GM18861 (cell line): ENCODE data around the gene ZBTB20.

ENCODE experiments used
- ATAC-seq: cut with Tn5 transposase; IDR thresholded peaks from one replicate; pipeline ENCODE4 v1.9.1; 2021; ENCODE audit not compliant: unreplicated experiment

The ZBTB20 gene

DNA sequence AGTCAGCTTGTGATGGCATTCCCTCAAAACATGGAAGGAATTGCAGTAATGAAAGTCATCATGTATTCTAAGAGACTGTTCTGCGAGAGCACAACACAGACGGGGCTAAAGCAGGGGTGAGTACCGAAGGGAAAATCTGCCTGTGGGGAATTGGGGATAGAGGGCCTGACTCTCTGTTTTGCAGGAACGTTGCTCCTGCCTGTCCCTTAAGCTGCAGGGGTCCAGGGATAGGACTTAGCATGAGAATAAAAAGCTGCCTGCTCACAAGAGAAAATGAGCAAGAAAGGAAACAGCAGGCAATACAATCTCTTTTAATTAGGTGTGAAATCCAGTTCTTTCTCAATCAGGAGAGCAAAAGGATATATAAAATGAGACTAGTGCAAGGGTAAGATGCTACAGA lies 791.0 kb downstream of the ZBTB20 start:
- no peak for ATAC-seq

DNA sequence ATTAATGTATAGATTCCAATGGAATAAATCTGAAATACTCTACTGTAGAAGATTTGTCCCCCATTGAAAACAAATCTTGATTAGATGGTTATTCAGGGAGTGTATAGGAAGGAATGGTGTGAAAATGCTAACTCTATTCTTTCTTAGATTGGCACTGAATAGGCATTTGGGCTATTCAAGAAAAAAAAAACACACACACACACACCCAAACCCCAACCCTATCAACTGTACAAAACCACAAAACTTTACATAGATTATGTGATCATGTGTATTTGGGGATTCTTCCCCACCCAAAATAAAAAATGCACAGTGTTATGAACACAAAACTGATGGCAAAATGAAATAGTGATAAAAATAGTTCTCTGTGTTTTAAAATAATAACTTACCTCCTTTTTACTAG lies 791.4 kb downstream of the ZBTB20 start:
- no peak for ATAC-seq

DNA sequence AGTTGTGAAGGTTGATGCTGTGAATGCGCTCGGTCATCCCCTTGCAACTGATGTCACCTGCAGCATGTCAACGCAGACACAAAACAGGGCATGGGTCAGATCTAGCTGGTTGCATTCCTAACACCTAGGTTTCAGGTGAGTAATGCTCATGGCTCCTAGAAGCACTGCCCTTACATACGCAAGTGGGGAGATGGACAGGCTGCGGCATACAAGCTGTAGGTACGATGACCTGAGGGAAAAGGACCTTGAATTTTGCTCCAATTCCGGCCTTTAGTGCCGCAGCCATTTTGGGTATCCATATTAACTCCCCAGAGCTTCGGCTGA lies 795.3 kb downstream of the ZBTB20 start:
- no peak for ATAC-seq

DNA sequence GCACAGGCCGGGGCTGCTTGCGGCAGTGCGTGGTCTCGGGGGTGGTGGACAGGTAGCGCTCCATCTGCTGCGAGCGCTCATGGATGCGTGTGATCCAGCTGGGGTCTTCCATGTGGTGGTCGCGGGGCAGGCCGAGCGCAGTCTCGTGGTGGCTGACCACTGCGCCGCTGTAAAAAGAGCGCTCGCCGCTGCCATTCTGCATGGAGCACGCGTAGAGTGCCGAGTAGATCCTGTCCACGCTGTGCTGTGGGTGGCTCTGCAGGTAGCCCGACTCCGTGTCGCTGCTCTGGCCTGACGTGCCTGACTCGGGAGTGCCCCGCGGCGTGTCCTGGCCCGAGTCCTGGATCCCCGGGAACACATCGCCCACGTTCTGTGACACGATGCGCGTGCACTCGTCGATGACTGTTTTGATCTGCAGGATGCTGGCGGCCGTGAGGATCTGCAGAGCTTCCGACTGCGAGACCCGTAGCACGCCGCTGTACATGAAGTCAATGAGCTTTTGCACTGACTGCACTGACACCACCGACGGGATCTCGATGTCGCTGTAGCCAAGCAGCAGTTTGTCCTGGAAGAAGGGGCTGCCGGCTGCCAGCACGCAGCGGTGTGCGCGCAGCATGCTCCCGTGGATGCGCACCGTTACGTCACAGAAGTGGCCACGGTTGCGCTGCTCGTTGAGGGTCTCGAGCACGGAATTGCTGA lies 795.8 kb downstream of the ZBTB20 start:
- no peak for ATAC-seq

DNA sequence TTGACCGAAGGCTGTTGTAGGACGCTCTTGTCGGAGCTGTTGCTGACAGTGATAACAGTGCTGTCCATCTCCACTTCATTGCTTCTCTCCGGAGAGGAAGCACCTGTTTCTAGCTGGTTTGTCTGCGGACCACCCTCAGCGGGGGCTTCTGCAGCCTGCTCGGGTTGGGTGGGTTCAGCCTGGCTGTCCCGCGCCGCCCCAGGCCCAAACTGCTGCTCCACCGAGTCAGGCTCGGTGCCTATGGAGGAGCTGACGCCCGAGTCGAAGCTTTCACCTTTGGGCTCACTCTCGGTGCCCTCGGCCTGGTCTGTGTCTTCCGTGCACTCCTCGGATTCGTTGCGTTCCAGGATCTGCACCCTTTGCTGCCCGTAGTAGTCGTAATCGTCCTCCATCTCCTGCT lies 796.4 kb downstream of the ZBTB20 start:
- no peak for ATAC-seq

DNA sequence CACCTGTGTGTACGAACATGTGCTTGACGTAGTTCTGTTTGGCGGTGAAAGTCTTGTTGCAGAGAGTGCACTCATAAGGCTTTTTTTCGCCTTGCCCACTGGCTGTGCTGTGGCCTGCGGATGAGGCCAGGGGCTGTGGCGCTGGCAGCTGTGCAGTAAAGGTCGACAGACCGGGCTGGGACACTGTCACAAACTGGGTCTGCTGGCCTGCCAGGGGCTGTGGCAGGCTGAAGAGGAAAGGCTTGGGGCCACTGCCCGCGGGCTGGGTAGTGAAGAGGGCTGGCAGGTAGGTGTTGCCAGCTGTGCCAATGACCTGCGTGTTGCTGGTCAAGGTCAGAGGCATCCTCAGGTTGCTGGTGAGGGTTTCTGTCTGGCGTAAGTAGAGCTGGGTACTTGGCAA lies 796.8 kb downstream of the ZBTB20 start:
- ATAC-seq, result no peak

DNA sequence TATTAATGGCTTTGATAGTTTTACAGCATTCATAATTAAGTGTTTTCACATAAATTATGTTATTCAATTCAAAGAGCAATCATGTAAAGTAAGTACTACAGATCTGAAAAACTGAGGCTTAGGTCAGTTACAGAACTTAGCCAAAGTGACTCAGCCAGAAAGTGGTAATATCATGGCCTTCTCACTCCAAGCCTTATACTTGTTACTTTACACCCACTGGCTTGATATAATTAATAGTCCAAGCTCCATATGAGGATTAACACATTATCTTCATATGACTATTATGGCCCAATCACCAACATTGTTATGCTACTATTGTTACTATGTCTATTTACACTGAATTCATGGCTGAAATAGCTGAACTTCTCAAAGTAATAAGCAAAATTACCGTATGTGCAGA lies 802.6 kb downstream of the ZBTB20 start:
- ATAC-seq, result no peak

DNA sequence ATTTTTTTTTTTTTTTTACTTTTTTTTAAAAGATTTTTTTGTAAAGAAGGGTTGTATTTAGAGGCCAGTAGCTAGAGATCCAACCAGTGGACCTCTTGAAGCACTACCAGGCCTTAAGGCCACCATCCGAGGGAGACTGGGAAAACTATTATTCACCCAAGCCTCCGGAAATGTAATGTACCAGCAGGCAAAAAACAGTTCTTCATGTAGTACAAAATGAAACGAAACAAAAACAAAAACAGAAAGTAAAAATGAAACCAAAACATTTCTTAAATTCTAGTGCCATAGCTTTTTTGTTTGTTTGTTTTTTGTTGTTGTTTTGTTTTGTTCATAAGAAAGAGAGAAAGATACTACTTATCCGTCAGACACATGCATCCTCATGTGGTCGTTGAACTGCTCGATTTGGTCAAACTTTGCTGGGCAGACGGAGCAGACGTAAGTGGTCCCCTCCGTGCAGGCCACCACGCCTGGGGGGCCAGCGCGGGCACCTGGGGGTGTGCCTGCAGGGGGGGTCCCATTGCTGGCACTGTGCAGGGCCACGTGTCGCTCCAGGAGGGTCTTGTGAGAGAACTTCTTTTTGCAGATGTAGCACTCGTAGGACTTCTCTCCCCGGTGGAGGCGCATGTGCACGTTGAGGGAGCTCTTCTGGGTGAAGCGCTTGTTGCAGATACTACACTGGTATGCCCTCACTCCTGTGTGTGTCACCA lies 808.3 kb downstream of the ZBTB20 start:
- ATAC-seq, result no peak

DNA sequence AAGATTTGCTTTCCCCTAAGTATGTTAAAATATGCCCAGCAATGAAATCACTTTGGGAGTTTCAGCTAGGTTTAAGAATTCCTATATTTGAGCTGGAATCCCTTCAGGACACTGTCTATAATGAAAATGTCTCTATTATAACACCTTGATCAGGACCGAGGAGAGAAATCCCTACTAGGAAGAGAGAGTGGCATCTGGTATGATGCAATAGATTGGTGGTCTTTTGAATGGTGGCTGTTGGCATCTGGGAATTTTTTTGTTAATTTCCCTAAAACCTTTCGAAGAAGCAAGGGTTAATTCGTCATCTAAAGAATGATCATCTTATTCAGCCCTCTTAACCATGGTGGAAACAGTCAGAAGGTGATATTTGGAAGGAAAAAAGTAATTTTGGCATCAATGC lies 810.2 kb downstream of the ZBTB20 start:
- no peak for ATAC-seq

DNA sequence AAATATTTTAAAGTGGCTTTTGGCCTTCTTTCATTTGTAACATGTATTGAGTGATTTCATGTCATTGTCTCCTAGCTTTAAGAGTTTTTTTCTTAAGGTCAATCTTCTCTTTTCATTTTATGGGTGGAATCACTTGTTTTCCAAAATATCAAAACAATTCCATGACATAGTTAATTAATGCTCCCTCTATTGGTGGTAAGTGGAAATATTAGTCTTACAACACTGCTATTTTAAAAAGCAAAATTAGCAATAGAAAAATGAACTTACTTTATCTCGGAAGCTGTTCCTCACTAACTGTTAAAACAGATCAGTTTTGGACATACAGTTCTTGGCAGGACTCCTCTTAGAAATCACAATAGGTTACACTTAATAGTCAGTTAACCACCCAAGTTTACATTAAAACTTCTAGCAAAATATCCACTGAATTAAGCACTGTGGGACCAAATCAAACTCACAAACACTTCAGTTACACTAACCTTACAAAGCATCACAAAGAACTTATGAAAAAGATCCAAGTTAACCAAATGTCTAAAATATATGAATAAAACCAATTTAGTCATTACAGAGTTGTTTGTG lies 810.9 kb downstream of the ZBTB20 start:
- ATAC-seq, result no peak

DNA sequence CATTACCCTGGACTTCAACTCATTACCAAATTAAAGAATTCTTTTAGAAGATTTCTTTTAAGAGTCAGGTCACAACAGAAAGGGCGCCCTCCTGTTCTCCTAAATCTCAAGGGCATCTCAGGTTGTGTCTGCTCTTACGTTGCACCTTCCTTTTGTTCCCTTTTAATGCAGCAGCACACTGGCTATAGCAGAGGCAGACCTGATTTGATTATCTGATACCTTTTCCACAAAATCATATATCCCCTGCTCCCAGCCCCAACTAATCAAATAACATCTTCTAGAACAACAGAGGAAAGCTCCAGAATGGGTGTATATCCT lies 813.2 kb downstream of the ZBTB20 start:
- no peak for ATAC-seq

DNA sequence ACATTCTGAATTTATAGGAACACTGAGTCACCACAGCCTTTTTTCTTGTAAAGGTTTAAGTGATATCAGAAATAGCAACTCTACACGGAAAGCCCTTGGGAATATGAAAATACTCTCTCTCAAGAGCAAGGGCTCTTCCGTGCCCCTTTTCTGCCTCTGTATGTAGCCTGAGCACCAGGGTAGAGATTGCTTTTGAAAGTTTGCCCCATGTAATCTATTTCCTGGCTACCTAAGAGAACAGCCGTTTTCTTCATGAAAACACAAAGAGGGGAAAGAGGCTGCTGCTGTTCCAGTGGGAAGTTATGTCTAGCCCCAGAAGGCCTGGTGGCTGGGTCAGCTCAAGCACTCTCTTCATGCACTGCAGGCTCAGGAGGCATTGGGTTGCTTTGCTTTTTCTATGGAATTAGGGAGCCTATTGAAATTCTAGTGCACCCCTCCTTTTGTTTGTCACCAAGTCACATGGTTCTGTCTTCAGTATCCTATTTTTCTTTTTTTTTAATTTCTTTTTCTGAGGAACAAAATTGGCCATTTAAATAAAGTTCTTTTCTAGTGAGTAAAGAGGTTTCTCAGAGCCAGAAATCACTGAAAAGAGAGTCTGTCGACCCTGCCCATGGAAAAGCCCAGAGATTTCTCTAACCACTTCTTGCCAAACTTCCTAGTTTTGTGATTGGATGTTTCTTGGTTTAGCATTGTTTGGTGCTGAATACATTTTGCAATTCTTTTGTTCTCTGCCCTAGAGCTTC lies 813.7 kb downstream of the ZBTB20 start:
- ATAC-seq, result no peak

DNA sequence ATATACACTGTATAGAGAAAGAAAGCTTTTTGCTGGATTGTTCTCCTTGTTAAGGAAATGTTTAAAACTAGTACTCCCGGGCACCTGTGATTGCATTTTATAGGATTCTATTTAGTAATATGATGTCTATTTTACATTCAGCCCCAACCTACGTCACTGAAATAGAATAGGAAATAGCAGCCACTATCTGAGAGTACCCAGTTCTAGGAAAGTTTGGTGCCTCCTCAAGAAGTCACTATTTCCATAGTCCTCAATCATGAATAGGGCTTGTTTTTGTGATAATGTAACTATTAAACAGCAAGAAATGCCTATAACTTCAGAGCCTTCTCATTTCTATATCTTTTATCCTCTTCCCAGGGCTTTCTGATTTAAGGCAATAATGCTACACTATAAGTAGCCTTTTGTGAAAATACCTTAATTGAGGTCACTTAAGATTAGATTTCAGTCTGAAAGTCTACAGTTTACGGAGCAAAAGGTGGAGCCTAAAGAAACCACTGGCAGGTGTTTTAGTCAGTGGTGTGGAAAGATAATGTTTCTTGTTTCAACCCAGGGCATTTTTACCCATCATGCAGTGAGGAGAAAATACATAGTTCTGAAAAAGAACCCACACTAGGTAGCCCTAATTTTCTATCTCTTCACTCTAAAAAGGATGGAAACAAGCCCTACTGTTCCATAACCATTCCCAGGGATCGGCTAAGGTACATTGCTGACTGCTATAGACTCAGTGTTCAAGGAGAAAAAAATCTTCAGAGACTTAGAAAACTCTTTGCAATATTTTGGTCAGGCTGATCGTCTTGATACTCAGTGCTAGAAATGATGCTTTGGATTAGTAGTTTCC lies 814.5 kb downstream of the ZBTB20 start:
- ATAC-seq, result no peak

DNA sequence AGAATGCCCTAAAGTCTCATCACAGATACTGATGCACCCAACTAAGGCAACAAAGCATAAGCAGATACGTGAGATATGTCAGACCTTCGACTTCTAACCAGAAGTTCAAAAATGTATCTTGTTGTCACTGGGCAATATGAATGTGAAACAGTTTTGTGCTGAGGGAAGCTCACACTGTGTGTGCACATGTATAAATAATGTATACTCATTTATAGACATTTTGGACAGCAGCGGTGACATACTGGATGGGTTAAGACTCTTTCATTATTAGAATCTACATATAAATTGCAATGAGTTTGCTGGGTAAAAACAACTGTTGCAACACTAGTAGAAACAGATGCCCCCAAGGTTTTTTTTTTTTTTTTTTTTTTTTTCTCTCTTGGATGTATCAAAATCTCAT lies 815.4 kb downstream of the ZBTB20 start:
- ATAC-seq, result no peak

DNA sequence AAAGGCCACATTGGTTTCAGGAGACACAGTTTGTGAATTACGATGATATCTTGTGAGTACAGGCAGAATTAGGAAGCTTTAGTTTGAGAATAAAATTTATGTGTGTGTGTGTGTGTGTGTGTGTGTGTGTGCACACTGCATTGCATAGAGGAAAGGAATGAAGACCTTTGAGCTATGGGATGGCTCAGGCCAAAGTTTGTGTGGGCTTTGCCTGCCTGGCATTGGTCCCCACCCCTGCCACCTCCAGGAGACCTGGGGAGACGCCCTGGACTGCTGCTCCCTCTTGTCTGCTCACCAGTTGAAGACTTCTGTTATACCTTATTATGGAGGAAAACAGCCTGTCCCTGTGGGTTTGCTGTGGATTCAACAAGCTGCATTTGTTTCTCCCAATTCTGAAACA lies 816.1 kb downstream of the ZBTB20 start:
- ATAC-seq, result no peak

DNA sequence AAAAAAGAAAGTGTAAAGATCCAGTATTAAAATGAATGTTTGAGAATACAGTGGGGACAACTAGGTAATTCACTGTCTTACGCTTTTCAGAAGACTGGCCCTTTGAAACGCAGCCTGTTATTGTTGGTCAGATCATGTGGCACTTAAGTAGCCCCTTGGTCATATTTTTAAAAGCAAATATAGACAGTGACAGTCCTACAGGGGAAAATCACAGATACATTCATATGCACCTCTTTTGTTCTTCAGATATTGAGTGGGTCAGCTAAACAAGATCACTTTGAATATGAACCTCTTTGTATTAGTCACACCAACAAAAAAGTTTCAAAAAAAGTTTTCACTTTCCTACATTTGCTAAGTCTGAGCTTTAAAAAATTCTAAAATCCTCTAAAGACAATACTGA lies 817.3 kb downstream of the ZBTB20 start:
- ATAC-seq, result peak; percentile 50

DNA sequence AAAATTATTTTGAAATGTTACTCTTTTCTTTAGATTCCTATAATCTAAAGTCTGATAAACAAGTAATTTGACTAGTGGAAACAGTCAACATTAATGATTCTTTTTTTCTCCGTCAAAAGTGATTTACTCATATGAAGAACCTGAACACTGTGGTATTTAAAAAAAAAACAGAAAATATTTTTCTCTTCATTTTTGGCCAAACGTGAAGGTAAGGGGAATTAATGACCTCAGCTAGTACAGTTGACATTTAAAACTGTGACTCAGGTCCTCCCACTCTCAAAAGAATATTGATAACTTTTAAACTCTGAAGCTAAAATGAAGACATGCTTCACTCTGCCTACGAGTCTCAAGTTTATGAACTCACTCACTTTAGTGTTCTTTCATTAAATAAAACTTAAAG lies 818.7 kb downstream of the ZBTB20 start:
- no peak for ATAC-seq

DNA sequence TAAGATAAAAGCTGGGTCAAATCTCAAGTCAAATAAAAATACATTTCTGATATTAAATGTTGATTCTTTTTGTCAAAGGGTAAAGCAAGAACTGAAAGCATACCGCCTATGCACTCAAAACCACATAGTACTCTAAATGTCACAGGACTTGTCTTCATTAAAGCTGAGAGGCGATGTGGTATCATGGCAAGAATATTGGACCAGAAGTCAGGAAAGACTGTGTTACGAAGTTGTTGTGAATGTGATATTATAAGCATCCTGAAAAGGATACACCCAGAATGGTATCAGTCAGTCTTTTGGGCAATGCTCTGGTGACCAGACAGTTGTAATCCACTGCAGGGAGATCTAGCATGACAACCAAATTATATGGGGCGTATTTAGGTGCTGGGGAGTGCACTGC lies 819.4 kb downstream of the ZBTB20 start:
- ATAC-seq, result no peak

DNA sequence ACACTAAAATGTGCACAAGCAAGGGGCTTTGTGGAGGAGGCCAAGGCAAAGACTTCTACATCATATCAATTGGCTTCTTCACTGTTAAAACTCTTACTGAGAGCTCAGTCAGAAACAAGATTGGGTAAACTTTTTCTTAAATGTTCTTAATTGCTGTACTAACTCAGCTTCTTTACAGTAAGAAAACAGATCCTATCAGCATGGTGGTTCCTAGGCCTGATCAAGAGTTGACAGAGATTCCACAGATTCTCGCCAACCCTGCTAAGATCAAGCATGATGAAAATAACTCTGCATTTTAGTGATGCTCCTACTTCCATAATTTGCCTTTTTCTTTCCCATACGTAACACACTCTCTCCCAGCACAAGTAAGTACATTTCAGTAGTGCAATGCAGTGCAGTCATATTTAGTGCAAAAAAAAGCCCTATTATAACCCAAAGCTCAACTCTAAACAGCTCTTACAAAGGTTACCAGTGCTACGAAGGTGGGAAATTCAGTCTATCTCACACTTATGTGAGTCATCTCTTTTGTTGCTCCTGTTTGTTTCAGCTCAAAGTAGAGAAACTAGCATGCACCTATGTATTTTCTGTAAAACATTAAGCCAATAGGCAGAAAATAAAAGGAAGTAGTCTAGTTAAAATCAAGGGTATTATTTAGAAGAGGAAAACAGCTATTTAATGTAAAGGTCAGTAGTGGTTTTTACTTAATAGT lies 823.4 kb downstream of the ZBTB20 start:
- ATAC-seq, result peak; percentile 87

DNA sequence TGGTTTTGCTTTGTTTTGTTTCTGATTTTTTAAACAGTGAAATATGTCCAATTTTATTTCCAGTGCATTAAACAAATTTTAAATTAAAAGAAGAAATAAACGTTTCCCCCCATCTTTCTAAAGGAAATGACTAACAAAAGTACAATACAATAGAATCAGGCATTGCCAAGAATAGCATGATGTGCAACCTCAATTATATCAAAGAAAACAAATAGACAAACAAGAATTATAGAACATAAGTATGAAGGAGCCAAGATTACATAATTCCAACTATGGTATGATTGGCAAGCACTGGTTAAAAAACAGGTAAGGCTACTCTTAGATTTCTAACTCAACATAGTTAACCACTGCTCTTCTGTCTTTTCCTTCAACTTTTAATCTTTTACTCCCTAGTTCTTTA lies 826.8 kb downstream of the ZBTB20 start:
- no peak for ATAC-seq

DNA sequence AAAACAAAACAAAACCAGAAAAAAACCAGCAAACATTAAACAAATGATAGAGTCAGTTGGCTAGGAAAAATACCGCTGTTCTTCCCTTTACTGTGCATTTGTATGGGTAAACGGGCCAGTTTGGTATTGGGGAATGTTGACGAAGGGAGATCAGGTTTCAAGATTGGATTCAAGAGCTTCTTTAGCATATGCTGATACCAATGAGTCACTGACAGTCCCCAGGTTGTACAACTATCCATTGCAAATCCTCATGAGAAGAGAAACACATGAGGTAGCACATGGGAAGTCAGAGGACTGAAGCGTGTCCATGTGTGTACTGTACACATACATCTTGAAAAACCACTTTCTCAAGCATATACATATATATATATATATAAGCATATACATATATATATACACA lies 827.6 kb downstream of the ZBTB20 start:
- no peak for ATAC-seq
